Breast epithelium (tissue), 4 donors: ENCODE results near the gene FAM20C. TPM values are rescaled to one million over a fixed set of nuclear protein-coding genes. Genes with fewer than 3 reads are reported as not detected.
A peak's percentile ranks its signal among the peaks of the same experiment; 100 is the strongest.

Source experiments
- DNase-seq, 2 donors: peaks; one replicate each; pipeline ENCODE4 v3.0.0-alpha.2; 2019; ENCODE audit warnings: low spot score in 2 of 2
- H3K27ac ChIP-seq, 2 donors: fragments of 200-600 bp; sonication (generic) in 1 of 2; one replicate each; pipeline ENCODE4 v1.5.1; 2016 to 2019; ENCODE audit warnings: mild to moderate bottlenecking in 1 of 2
- H3K27me3 ChIP-seq, 2 donors: fragments of 200-600 bp; sonication (generic) in 1 of 2; one replicate each; pipeline versions ENCODE4 v1.5.1 to v1.6.0; 2017 to 2019; ENCODE audit warnings: control low read depth in 1 of 2, mild to moderate bottlenecking in 1 of 2
- H3K36me3 ChIP-seq: fragments of 200-600 bp; one replicate; pipeline ENCODE4 v1.5.1; 2019
- H3K4me1 ChIP-seq, 2 donors: fragments of 200-600 bp; sonication (generic); one replicate each; pipeline ENCODE4 v1.5.1; 2016 to 2019; ENCODE audit warnings: control low read depth in 1 of 2
- H3K4me3 ChIP-seq, 3 donors: fragments of 200-600 bp; sonication (generic); 1 replicate in 2 of 3; 2 replicates in 1 of 3; pipeline ENCODE4 v1.5.1; 2016 to 2019; ENCODE audit warnings: mild to moderate bottlenecking in 3 of 3, moderate library complexity in 2 of 3
- H3K9me3 ChIP-seq, 2 donors: fragments of 200-600 bp; sonication (generic) in 1 of 2; one replicate each; pipeline ENCODE4 v1.5.1; 2016 to 2019; ENCODE audit warnings: control low read depth in 1 of 2
- POLR2A ChIP-seq: fragments of 450-650 bp; IDR thresholded peaks from one replicate; pipeline ENCODE4 v1.6.1; 2016; ENCODE audit warnings: antibody characterized with exemption, mild to moderate bottlenecking, moderate library complexity
- POLR2AphosphoS5 ChIP-seq, 3 donors: sonication (generic); formaldehyde crosslinking; IDR thresholded peaks; one replicate each; pipeline ENCODE4 v1.6.1; 2017; ENCODE audit warnings: antibody characterized with exemption in 3 of 3
- intact Hi-C: fragments of 100-400 bp; cut with DNase I; formaldehyde crosslinking; loops from one replicate; pipeline ENCODE4 v1.15.1; 2023; ENCODE audit warnings: low total_unique reads
- total RNA-seq, 3 donors: library from RNA; depleted of rRNA; stranded (reverse); fragments of >200 nt; gene quantifications; one replicate each; pipeline ENCODE4 v1.1.0, GENCODE V29; 2016
- TF ChIP-seq, protein P1 (sequence below), 3 donors: fragments of 450-650 bp; IDR thresholded peaks; one replicate each; pipeline ENCODE4 v1.5.1; 2016 to 2017; ENCODE audit warnings: antibody characterized with exemption in 3 of 3, mild to moderate bottlenecking in 3 of 3, moderate library complexity in 3 of 3

The FAM20C gene
- total RNA-seq, 3 donors from 2014 or later = 30.7 to 73.7 (median 71.0) TPM

DNA sequence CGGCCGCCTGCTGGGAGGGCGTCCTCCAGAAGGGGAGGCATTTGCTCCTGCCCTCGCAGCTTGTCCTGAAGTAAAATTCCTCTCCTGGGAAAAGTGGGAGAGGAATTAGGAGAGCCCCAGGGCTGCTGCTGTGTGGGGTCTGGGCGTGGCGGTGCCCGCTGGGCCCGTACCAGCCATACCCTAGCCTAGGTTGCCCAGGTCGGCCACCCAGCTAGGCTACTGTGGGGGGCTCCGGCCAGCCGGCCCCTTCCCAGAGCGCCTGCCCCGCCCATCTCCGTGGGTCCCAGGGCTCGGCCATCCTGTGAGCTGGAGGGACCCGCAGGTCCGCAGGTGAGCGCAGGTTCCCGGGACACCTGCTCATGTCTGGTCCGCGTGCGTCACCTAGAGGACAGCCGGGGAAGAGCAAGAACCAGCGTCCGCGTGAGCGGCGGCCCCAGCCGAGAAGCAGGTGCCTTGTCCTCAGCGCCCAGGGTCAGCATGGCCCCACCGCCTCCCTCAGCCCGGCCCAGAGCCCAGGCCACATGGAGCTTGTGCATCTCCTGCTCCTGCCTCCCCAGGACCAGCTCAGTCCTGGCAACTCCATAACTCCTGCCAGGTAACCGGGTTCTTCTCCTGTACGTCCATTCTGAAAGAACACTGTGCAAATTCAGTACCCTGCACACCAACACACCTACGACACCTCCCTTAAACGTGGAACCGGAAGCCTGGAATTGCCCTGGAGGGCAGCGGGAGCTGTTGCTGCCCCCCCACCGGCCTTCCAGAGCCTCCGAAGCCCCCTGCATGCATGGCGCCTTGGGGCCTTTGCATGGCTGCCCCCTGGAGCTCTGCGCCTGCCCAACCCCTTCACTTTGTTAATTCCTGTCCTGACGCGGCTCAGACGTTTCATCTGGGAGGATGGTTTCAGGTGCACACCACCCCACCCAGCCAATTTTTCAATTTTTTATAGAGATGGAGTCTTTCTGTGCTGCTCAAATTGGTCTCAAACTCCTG, 74.8 kb downstream of the FAM20C start:
- no peak for DNase-seq
- Histone ChIP-seq H3K36me3 (no peaks in the 10 kb centered on the region), H3K4me3 (no peak overlapping the region), H3K27ac (no peak overlapping the region), H3K27me3 (no peaks in the 10 kb centered on the region), H3K4me1 (no peaks in the 10 kb centered on the region), H3K9me3 (peaks cover 4% of the 10 kb centered on the region in 2 donors)
- intact Hi-C loops = no loop called here
- TF ChIP-seq, protein P1, sequence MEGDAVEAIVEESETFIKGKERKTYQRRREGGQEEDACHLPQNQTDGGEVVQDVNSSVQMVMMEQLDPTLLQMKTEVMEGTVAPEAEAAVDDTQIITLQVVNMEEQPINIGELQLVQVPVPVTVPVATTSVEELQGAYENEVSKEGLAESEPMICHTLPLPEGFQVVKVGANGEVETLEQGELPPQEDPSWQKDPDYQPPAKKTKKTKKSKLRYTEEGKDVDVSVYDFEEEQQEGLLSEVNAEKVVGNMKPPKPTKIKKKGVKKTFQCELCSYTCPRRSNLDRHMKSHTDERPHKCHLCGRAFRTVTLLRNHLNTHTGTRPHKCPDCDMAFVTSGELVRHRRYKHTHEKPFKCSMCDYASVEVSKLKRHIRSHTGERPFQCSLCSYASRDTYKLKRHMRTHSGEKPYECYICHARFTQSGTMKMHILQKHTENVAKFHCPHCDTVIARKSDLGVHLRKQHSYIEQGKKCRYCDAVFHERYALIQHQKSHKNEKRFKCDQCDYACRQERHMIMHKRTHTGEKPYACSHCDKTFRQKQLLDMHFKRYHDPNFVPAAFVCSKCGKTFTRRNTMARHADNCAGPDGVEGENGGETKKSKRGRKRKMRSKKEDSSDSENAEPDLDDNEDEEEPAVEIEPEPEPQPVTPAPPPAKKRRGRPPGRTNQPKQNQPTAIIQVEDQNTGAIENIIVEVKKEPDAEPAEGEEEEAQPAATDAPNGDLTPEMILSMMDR (IDR thresholded peaks at IDR 0.05) = peak; percentile 38 to 55 (median 38)
- TF ChIP-seq POLR2A (no peak), POLR2AphosphoS5 (IDR thresholded peaks at IDR 0.05) (no peak)

DNA sequence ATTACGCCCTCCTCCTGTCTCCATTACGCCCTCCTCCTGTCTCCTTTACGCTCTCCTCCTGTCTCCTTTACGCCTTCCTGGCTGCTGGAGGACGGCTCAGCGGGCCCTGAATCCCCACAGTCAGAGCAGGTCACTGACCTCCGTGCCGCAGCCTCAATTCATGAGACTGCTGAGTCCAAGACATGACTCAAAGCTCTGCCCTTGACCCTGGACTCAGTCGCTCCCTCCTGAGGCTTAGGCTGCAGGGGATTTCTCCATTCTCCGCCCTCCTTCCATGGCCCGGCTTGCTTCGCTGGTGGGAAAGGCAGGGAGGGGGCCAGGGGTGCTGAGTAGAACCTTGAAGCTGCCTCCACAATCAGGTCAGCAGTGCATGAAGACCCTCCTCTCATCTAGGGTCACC, 76.6 kb downstream of the FAM20C start:
- Histone ChIP-seq H3K4me1 (no peaks in the 10 kb centered on the region), H3K27me3 (no peaks in the 10 kb centered on the region), H3K27ac (no peak overlapping the region), H3K36me3 (no peaks in the 10 kb centered on the region), H3K4me3 (no peak overlapping the region), H3K9me3 (peaks cover 15% of the 10 kb centered on the region in 2 donors)
- DNase-seq = no peak
- intact Hi-C loops = no loop called here
- TF ChIP-seq POLR2AphosphoS5 (IDR thresholded peaks at IDR 0.05) = no peak
- no peak for TF ChIP-seq POLR2A
- TF ChIP-seq, protein P1 (IDR thresholded peaks at IDR 0.05) = no peak

DNA sequence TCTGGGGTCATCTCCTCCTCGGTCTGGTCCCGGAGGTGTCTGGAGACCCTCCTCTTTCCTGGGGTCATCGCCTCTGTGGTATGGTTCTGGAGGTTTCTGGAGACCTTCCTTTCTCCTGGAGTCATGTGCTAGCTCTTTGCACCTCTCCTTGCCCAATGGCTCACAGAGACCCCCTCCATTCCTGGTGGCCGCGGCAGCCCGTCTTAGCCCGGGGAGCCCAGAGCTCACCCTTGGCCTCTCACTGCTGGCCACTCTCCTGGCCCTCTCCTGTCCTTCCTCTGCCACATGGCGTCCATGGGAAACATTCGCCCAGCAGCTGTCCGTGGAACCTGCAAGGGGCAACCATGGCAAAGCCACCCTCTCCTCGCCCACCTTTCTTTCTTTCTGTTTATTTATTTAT, 77.3 kb downstream of the FAM20C start:
- no peaks in the 10 kb centered on the region for H3K4me1 ChIP-seq
- no peaks in the 10 kb centered on the region for H3K27me3 ChIP-seq
- TF ChIP-seq, protein P1 (IDR thresholded peaks at IDR 0.05) = no peak
- TF ChIP-seq POLR2A (no peak), POLR2AphosphoS5 (IDR thresholded peaks at IDR 0.05) (no peak)
- H3K36me3 ChIP-seq = no peaks in the 10 kb centered on the region
- H3K27ac ChIP-seq = no peak overlapping the region
- no peak overlapping the region for H3K4me3 ChIP-seq
- H3K9me3 ChIP-seq = peaks cover 15 to 16% of the 10 kb centered on the region in 2 donors
- no peak for DNase-seq
- intact Hi-C loops = no loop called here

DNA sequence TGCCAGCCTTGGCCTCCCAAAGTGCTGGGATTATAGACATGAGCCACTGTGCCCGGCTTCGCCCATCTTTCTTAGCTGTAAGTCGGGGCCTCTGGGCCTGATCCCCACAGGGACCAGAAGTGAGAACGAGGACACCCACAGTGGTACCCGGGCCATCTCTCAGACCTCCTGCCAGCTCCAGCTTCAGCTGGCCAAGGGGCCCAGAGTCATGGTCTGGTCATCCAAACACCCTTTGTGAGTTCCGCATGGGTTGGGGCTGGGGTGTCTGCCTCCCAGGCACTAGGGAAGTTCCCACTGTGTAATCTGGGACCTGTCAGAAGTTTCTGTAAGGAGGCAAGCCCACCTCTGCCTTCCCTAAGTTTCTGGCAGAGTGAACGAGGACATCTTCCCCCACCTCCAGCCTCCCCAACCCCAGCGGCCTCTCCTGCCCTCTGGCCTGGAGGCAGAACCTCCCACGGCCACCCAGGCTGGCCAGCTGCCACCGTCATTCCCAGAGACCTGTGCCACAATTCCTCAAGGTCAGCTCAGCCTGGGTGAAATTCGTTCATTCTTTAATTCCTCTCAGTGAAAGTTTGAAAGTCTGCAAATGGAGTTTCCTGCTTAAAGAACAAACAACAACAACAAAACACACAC, 78.1 kb downstream of the FAM20C start:
- H3K27ac ChIP-seq = no peak overlapping the region
- DNase-seq = no peak
- H3K9me3 ChIP-seq = peaks cover 15 to 16% of the 10 kb centered on the region in 2 donors
- intact Hi-C loops = no loop called here
- H3K4me1 ChIP-seq = no peaks in the 10 kb centered on the region
- TF ChIP-seq, protein P1 (IDR thresholded peaks at IDR 0.05) = no peak
- TF ChIP-seq POLR2AphosphoS5 (IDR thresholded peaks at IDR 0.05) = no peak
- TF ChIP-seq POLR2A = no peak
- H3K4me3 ChIP-seq = no peak overlapping the region
- H3K36me3 ChIP-seq = no peaks in the 10 kb centered on the region
- H3K27me3 ChIP-seq = no peaks in the 10 kb centered on the region
